ENCODE data around the gene POTEJ. TPM values are rescaled to one million over a fixed set of nuclear protein-coding genes. Genes with fewer than 3 reads are reported as not detected.
"Not testable (repeated sequence)": the region's sequence is repeated elsewhere in the genome, so short reads cannot be mapped to it uniquely, and the experiment has no call there.

Gene POTEJ
- total RNA-seq, 1 experiment from 2014 or later: not detected

DNA sequence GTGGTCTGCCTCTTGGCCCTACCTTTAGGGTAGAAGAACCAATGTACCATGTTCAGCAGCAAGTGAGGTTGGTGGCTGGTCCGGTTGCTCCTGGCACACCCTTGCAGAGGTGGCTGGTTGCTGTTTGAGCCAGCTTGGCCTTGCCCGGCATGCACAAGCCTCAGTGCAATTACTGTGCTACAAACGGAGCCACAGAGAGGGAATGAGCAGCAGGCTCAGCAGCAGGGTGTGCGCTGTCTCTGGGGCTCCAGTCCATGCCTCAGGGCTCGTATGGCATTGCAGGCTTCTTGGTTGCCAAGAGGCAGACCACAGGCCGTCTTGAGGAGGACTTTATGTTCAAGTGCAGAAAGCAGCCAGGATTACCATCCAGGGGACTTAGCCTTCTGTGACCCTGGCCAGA is 53.3 kb downstream of the POTEJ start:
- H3K36me3 Mint-ChIP-seq (ENCODE audit: insufficient read depth, unreplicated experiment); H3K4me3 Mint-ChIP-seq (ENCODE audit: low read depth, unreplicated experiment); H3K4me1 Mint-ChIP-seq (ENCODE audit: low read depth, unreplicated experiment); H3K27ac Mint-ChIP-seq (ENCODE audit: unreplicated experiment); intact Hi-C loops (cut with micrococcal nuclease; ENCODE audit: unreplicated experiment); DNase-seq; BruUV-seq (replicated peaks); H3K9me3 Mint-ChIP-seq (ENCODE audit: low read depth, unreplicated experiment); CTCF ChIA-PET; H3K27me3 Mint-ChIP-seq (ENCODE audit: unreplicated experiment): not testable (repeated sequence)

DNA sequence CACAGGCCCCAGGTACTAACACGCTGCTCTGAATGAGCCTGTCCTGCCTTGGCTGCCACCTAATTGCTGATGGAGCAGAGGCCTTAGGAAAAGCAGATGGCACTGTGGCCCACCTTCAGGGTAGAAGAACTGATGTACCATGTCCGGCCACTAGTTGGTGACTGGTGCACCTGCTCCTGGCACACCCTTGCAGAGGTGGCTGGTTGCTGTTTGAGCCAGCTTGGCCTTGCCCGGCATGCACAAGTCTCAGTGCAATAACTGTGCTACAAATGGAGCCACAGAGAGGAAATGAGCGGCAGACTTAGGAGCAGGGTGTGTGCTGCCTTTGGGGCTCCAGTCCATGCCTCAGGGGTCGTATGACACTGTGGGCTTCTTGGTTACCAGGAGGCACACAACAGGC is 54.4 kb downstream of the POTEJ start:
- intact Hi-C loops (cut with micrococcal nuclease; ENCODE audit: unreplicated experiment); CTCF ChIA-PET; H3K36me3 Mint-ChIP-seq (ENCODE audit: insufficient read depth, unreplicated experiment); H3K27ac Mint-ChIP-seq (ENCODE audit: unreplicated experiment); H3K27me3 Mint-ChIP-seq (ENCODE audit: unreplicated experiment); DNase-seq; BruUV-seq (replicated peaks); H3K9me3 Mint-ChIP-seq (ENCODE audit: low read depth, unreplicated experiment); H3K4me3 Mint-ChIP-seq (ENCODE audit: low read depth, unreplicated experiment); H3K4me1 Mint-ChIP-seq (ENCODE audit: low read depth, unreplicated experiment): not testable (repeated sequence)

GRCh38 chr2:130667516-130667915 is 56.3 kb downstream of the POTEJ start:
- H3K4me1 Mint-ChIP-seq (ENCODE audit: low read depth, unreplicated experiment); CTCF ChIA-PET; intact Hi-C loops (cut with micrococcal nuclease; ENCODE audit: unreplicated experiment); H3K27me3 Mint-ChIP-seq (ENCODE audit: unreplicated experiment); H3K4me3 Mint-ChIP-seq (ENCODE audit: low read depth, unreplicated experiment); BruUV-seq (replicated peaks); DNase-seq; H3K9me3 Mint-ChIP-seq (ENCODE audit: low read depth, unreplicated experiment); H3K36me3 Mint-ChIP-seq (ENCODE audit: insufficient read depth, unreplicated experiment); H3K27ac Mint-ChIP-seq (ENCODE audit: unreplicated experiment): not testable (repeated sequence)

DNA sequence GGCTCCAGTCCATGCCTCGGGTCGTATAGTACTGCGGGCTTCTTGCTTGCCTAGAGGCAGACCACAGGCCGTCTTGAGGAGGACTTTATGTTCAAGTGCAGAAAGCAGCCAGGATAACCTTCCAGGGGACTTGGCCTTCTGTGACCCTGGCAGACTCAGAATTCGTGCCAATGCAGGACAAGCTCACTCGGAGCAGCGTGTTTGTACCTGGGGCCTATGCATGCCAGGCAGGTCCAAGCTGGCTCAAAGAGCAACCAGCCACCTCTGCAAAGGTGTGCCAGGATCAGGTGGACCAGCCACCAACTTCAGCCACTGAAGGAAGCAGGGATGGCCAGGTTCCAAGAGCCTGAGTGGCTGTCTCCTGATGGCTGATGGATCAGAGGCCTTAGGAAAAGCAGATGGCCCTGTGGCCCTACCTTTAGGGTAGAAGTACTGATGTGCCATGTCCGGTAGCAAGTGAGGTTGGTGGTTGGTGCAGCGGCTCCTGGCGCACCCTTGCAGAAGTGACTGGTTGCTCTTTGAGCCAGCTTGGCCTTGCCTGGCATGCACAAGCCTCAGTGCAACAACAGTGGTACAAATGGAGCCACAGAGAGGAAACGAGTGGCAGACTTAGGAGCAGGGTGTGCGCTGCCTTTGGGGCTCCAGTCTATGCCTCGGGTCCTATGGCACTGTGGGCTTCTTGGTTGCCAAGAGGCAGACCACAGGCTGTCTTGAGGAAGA is 58.9 kb downstream of the POTEJ start:
- CTCF ChIA-PET; BruUV-seq (replicated peaks); DNase-seq; H3K27ac Mint-ChIP-seq (ENCODE audit: unreplicated experiment); H3K27me3 Mint-ChIP-seq (ENCODE audit: unreplicated experiment); intact Hi-C loops (cut with micrococcal nuclease; ENCODE audit: unreplicated experiment); H3K4me1 Mint-ChIP-seq (ENCODE audit: low read depth, unreplicated experiment); H3K36me3 Mint-ChIP-seq (ENCODE audit: insufficient read depth, unreplicated experiment); H3K4me3 Mint-ChIP-seq (ENCODE audit: low read depth, unreplicated experiment); H3K9me3 Mint-ChIP-seq (ENCODE audit: low read depth, unreplicated experiment): not testable (repeated sequence)

GRCh38 chr2:130692041-130692770 is 81.0 kb downstream of the POTEJ start:
- intact Hi-C loops (cut with micrococcal nuclease; ENCODE audit: unreplicated experiment); H3K4me1 Mint-ChIP-seq (ENCODE audit: low read depth, unreplicated experiment); CTCF ChIA-PET; DNase-seq; H3K4me3 Mint-ChIP-seq (ENCODE audit: low read depth, unreplicated experiment); H3K9me3 Mint-ChIP-seq (ENCODE audit: low read depth, unreplicated experiment); BruUV-seq (replicated peaks); H3K36me3 Mint-ChIP-seq (ENCODE audit: insufficient read depth, unreplicated experiment); H3K27ac Mint-ChIP-seq (ENCODE audit: unreplicated experiment): not testable (repeated sequence)
- peaks cover 12% of the 10 kb centered on the region for H3K27me3 Mint-ChIP-seq (ENCODE audit: unreplicated experiment)

DNA sequence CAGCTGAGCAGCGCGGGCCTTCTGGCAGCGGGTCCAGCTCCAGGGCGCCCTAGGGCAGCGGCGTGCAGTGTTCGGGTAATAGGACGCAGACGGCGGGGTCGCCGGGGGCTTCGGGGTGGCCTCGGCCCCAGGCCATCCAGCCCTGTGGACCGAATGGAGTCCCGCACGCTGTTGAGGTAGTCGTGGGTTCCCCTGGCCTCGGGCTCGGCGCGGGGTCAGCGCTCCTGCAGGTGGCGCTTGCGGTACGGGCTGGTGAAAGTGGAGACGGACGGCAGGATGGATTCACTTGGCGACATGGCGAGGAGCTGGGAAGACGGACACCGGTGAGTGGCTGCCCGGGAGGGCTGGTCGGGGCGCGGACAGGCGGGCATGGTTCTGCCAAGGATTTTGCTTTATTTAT is 82.2 kb downstream of the POTEJ start:
- intact Hi-C loops (cut with micrococcal nuclease; ENCODE audit: unreplicated experiment); H3K4me1 Mint-ChIP-seq (ENCODE audit: low read depth, unreplicated experiment); BruUV-seq (replicated peaks); H3K9me3 Mint-ChIP-seq (ENCODE audit: low read depth, unreplicated experiment); H3K27ac Mint-ChIP-seq (ENCODE audit: unreplicated experiment); CTCF ChIA-PET; H3K36me3 Mint-ChIP-seq (ENCODE audit: insufficient read depth, unreplicated experiment): not testable (repeated sequence)
- Mint-ChIP-seq H3K4me3 (ENCODE audit: low read depth, unreplicated experiment) (peak overlapping the region; percentile 33), H3K27me3 (ENCODE audit: unreplicated experiment) (peaks cover 12% of the 10 kb centered on the region)
- DNase-seq: peak; percentile 69

- BruUV-seq (replicated peaks); DNase-seq; H3K4me1 Mint-ChIP-seq (ENCODE audit: low read depth, unreplicated experiment); intact Hi-C loops (cut with micrococcal nuclease; ENCODE audit: unreplicated experiment); H3K4me3 Mint-ChIP-seq (ENCODE audit: low read depth, unreplicated experiment); CTCF ChIA-PET; H3K27ac Mint-ChIP-seq (ENCODE audit: unreplicated experiment); H3K9me3 Mint-ChIP-seq (ENCODE audit: low read depth, unreplicated experiment); H3K36me3 Mint-ChIP-seq (ENCODE audit: insufficient read depth, unreplicated experiment): not testable (repeated sequence)
- peaks cover 24% of the 10 kb centered on the region for H3K27me3 Mint-ChIP-seq (ENCODE audit: unreplicated experiment)
Observed at GRCh38 chr2:130703250-130703649, 92.0 kb downstream of the POTEJ start.

Other genes starting within 250 kb of the POTEJ start
- not detected in 2 replicates for gene POTEI, start 102.1 kb upstream of the POTEJ start, total RNA-seq (2022)
- gene CFC1B, start 90.2 kb upstream of the POTEJ start, total RNA-seq (2022): not detected in 2 replicates
- gene CFC1, start 11.9 kb upstream of the POTEJ start, total RNA-seq (2022): not detected in 2 replicates
- gene GPR148, start 117.6 kb downstream of the POTEJ start, total RNA-seq (2022): not detected in 2 replicates
- not detected in 2 replicates for gene AMER3, start 144.1 kb downstream of the POTEJ start, total RNA-seq (2022)
- gene ARHGEF4, start 225.5 kb downstream of the POTEJ start, total RNA-seq (2022): 5.9 and 8.8 TPM in 2 replicates